Astrocyte of the cerebellum (primary cell): Measurements from ENCODE around the gene MAP3K14.
A peak's percentile ranks its signal among the peaks of the same experiment; 100 is the strongest.

Source experiments
- DNase-seq: peaks from one replicate; pipeline ENCODE4 v3.0.0-alpha.2; 2011; ENCODE audit warnings: low read depth
- H3K4me3 ChIP-seq: 2 replicates; pipeline ENCODE4 v1.5.1; 2011; ENCODE audit warnings: mild to moderate bottlenecking, low read depth, low read length, moderate library complexity
- in situ Hi-C: cut with HindIII; loops from 2 replicates; pipeline ENCODE4 v1.10.0; 2017; ENCODE audit warnings: low sequenced_read_pairs
- TF ChIP-seq, protein P1 (sequence below): IDR thresholded peaks from 2 replicates; pipeline ENCODE4 v1.5.1; 2012; ENCODE audit warnings: low read length, low read depth, moderate library complexity, mild to moderate bottlenecking; ENCODE audit errors: missing control alignments

MAP3K14 gene

DNA sequence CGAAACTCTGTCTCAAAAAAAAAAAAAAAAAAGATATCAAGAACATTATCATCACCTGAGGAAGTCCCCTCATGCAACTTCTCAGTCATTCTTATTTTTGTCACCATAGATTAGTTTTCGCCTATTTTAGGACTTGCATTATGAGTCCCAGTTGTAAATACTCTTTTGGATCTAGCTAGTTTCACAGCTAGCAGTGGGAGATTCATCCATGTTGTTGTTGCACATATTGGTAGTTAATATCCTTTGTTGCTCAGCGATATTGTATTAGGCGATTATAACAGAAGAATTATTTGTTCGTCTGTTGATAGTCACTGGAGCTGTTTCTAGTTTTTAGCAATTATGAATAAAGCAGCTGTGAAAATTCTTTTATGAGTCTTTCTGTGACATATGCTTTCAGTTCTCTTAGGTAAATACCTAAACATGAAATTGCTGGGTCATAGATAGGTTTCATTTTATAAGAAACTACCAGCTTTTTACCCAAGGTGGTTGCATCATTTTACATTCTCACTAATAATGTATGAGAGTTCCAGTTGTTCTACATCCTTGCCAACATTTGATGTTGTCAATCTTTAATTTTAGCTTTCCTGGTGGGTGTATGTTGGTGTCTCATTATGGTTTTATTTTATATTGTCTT is 40.7 kb upstream of the MAP3K14 start:
- in situ Hi-C loops, result no loop called here
- no peak for DNase-seq
- TF ChIP-seq, protein P1, sequence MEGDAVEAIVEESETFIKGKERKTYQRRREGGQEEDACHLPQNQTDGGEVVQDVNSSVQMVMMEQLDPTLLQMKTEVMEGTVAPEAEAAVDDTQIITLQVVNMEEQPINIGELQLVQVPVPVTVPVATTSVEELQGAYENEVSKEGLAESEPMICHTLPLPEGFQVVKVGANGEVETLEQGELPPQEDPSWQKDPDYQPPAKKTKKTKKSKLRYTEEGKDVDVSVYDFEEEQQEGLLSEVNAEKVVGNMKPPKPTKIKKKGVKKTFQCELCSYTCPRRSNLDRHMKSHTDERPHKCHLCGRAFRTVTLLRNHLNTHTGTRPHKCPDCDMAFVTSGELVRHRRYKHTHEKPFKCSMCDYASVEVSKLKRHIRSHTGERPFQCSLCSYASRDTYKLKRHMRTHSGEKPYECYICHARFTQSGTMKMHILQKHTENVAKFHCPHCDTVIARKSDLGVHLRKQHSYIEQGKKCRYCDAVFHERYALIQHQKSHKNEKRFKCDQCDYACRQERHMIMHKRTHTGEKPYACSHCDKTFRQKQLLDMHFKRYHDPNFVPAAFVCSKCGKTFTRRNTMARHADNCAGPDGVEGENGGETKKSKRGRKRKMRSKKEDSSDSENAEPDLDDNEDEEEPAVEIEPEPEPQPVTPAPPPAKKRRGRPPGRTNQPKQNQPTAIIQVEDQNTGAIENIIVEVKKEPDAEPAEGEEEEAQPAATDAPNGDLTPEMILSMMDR, result no peak
- H3K4me3 ChIP-seq, result no peak overlapping the region

DNA sequence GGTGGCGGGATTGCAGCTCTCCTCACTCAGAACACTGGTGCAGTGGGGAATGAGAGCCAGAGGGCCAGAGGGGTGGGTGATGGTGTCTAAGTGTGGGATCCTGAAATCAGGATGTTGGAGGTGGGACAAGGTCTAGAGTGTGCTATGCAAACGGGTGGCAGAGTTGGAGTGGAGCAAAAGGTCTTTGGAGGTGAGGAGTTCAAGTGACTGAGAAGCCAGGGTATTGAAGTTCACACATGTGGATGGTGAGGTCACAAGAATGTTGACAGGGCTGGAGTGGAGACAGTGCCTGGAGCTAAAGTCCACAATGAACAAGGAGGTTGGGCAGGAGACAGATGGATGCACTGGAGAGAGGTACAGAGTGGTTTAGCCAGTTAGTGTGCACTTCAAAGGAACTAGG is 38.3 kb upstream of the MAP3K14 start:
- in situ Hi-C loops, result no loop called here
- no peak for DNase-seq
- no peak overlapping the region for H3K4me3 ChIP-seq
- TF ChIP-seq, protein P1, result no peak

DNA sequence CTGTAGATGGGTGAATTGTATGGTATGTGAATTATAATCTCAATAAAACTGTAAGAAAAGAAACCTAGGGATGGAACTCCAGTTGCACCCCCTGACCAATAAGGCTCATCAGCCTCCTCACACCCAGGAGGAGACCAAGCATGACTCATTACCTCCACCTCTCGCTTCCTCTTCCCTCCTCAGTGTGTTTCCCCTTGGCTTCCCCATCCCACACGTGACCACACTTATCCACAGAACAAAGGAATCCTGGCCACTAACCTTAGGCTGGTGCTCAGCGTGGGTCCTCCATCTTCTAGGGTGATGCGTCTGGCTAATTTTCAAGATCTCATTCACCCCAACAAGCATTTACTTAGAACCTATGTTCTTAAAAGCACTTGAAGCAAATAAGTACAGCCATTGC is 36.2 kb upstream of the MAP3K14 start:
- no peak for DNase-seq
- H3K4me3 ChIP-seq, result no peak overlapping the region
- in situ Hi-C loops, result no loop called here
- TF ChIP-seq, protein P1, result no peak

DNA sequence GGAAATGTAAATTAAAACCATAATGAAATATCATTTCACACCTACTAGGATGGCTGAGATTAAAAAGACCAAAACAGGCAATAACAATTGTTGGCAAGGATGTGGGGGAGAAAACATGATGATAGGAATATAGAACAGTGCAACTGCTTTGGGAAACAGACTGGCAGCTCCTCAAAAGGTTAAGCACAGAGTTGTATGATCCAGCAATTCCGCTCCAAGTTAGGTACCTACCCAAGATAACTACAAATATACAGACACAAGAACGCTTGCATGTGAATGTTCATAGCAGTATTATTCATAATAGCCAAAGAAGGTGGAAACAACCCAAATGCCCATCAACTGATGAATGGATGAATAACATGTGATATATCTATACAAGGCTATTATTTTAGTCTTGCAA is 35.0 kb upstream of the MAP3K14 start:
- in situ Hi-C loops, result no loop called here
- TF ChIP-seq, protein P1, result no peak
- H3K4me3 ChIP-seq, result no peak overlapping the region
- no peak for DNase-seq

DNA sequence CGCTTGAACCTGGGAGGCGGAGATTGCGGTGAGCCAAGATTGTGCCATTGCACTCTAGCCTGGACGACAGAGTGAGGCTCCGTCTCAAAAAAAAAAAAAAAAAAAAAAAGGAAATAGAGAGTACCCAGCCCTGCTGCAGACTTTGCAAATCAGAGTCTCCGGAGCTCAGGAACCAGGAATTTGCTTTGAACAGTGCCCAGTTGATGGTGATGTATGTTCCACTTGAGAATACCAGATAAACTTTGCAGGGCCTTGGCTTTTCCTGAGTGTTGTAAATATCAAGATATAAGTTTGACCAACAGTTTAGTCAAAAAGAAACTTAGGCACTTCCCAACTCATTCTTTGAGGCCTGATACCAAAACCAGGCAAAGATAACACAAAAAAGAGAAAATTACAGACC is 30.6 kb upstream of the MAP3K14 start:
- DNase-seq, result no peak
- in situ Hi-C loops, result no loop called here
- TF ChIP-seq, protein P1, result no peak
- no peak overlapping the region for H3K4me3 ChIP-seq

DNA sequence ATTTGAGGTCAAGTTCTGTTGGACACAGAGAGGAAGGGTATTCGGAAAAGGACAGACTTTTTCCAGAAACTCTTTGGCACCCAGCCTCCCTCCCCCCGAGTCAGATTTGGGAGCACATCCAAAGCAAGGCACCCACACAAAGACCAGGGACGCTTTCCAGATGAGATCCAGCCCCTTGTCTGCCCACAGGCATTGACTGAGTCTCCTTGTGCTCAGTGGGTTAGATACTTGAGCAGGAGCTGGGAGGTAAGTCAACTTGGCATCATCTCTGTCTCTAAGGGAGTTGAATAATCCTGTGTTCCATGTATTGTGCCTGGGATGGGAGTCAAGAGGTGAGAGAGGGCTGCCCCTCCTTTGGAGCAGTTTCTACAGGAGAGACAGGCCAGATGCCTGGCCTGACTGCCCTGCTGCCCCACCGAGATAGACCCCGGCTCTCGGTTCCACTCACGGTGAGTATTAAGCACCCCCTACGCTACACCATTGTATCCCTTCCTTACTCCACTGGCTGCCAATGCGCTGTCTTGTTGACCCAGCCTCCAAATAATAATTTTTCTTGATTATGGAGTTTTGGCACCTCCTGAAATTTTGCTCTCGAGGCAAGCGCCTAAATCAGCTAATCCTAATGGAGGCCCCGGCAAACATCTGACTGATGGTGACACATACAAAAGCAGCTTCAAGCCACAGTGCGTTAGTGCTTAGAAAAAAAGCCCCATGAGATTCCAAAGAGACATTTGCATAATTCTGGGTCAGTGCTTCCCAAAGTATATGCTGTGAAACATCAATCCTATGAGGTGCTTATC is 29.6 kb upstream of the MAP3K14 start:
- TF ChIP-seq, protein P1, result no peak
- in situ Hi-C loops, result no loop called here
- DNase-seq, result peak; percentile 66
- no peak overlapping the region for H3K4me3 ChIP-seq
